OCI-LY1 (cell line): ENCODE measurements around the gene CAPN3.
"Not testable (repeated sequence)": the region's sequence is repeated elsewhere in the genome, so short reads cannot be mapped to it uniquely, and the experiment has no call there.

Experiments
- CTCF ChIP-seq: fragments of 200-600 bp; sonication (generic), shearing (Covaris generic); IDR thresholded peaks from 2 replicates; pipeline ENCODE4 v1.5.1; 2017; ENCODE audit warnings: mild to moderate bottlenecking, antibody characterized with exemption, low read length, moderate library complexity, mixed read lengths
- EZH2 ChIP-seq: fragments of 200-600 bp; sonication (generic), shearing (Covaris generic); IDR thresholded peaks from 2 replicates; pipeline ENCODE4 v1.8.0; 2017; ENCODE audit warnings: borderline replicate concordance, mixed run types, mild to moderate bottlenecking, antibody characterized with exemption, low read length, moderate library complexity, mixed read lengths

GRCh38 chr15:42316282-42316805 is 43.0 kb upstream of the CAPN3 start:
- not testable (repeated sequence) for TF ChIP-seq EZH2, CTCF
